DMS 273 (cell line): Measurements from ENCODE around the gene MIS12.

Experiments used
- DNase-seq: peaks from one replicate; lab custom pipeline; 2025; ENCODE audit not compliant: unreplicated experiment; lab: John Stamatoyannopoulos, UW

Gene MIS12

GRCh38 chr17:5486206-5487124 lies at the start of gene MIS12:
Gene MIS12 (plus strand): TSS chr17:5486566. CDS start chr17:5488863, 2,297 bp downstream.
- DNase-seq = peak; percentile 98

GRCh38 chr17:5437721-5438317 lies 48.5 kb upstream of the MIS12 start:
- no peak for DNase-seq

GRCh38 chr17:5438716-5439445 lies 47.5 kb upstream of the MIS12 start, which contains the start of gene C1QBP:
Gene C1QBP (minus strand): TSS chr17:5439155. CDS start chr17:5439073, 82 bp downstream.
- peak; percentile 95 for DNase-seq

GRCh38 chr17:5439446-5439764 lies 47.0 kb upstream of the MIS12 start:
- no peak for DNase-seq

GRCh38 chr17:5443728-5444127 lies 42.6 kb upstream of the MIS12 start:
- no peak for DNase-seq

- no peak for DNase-seq
These were observed 42.2 kb upstream of the MIS12 start for GRCh38 chr17:5444209-5444608.

GRCh38 chr17:5446786-5447185 lies 39.6 kb upstream of the MIS12 start:
- DNase-seq = no peak

GRCh38 chr17:5464717-5465507 lies 21.5 kb upstream of the MIS12 start:
- no peak for DNase-seq

- DNase-seq = no peak
These were observed 20.1 kb upstream of the MIS12 start for GRCh38 chr17:5466295-5466694.

- peak; percentile 10 for DNase-seq
These were observed 18.9 kb upstream of the MIS12 start for GRCh38 chr17:5467416-5467815.

GRCh38 chr17:5468075-5468473 lies 18.3 kb upstream of the MIS12 start:
- peak; percentile 35 for DNase-seq

GRCh38 chr17:5472511-5472910 lies 13.9 kb upstream of the MIS12 start:
- no peak for DNase-seq

GRCh38 chr17:5473906-5474305 lies 12.5 kb upstream of the MIS12 start:
- no peak for DNase-seq

GRCh38 chr17:5478992-5479391 lies 7.4 kb upstream of the MIS12 start:
- no peak for DNase-seq

- no peak for DNase-seq
These were observed 5.4 kb upstream of the MIS12 start for GRCh38 chr17:5480962-5481361.

GRCh38 chr17:5481451-5481850 lies 4.9 kb upstream of the MIS12 start:
- DNase-seq = no peak

GRCh38 chr17:5485270-5486205 lies 828 bp upstream of the MIS12 start, which contains the start of gene DERL2:
Gene DERL2 (minus strand): TSS chr17:5486178. CDS start chr17:5486161, 17 bp downstream.
- peak; percentile 62 for DNase-seq

- no peak for DNase-seq
These were observed 2.4 kb downstream of the MIS12 start for GRCh38 chr17:5488752-5489151.

- no peak for DNase-seq
These were observed 6.6 kb downstream of the MIS12 start for GRCh38 chr17:5492970-5493369.
